Memory B cell (primary cell): ENCODE data around the gene ZNF500.

Source experiments
- ATAC-seq: fragments of 150-1000 bp; cut with Tn5 transposase; 2 replicates; pipeline ENCODE4 v1.10.0; 2021; ENCODE audit warnings: low read depth, mild to moderate bottlenecking, moderate library complexity
- DNase-seq, 2 donors: peaks; one replicate each; pipeline ENCODE4 v3.0.0; 2022; ENCODE audit warnings: low spot score in 2 of 2
- H3K27ac Mint-ChIP-seq: one replicate; pipeline ENCODE4 v1.8.0; 2022; ENCODE audit warnings: mild to moderate bottlenecking, moderate library complexity, mixed read lengths
- H3K27me3 Mint-ChIP-seq: one replicate; pipeline ENCODE4 v1.8.0; 2022; ENCODE audit warnings: mixed read lengths
- H3K36me3 Mint-ChIP-seq: one replicate; pipeline ENCODE4 v1.8.0; 2022; ENCODE audit warnings: mild to moderate bottlenecking, mixed read lengths
- H3K4me1 Mint-ChIP-seq: one replicate; pipeline ENCODE4 v1.8.0; 2022; ENCODE audit warnings: mixed read lengths
- H3K4me3 Mint-ChIP-seq: one replicate; pipeline ENCODE4 v1.8.0; 2022; ENCODE audit warnings: mild to moderate bottlenecking, moderate library complexity, mixed read lengths
- H3K9me3 Mint-ChIP-seq: one replicate; pipeline ENCODE4 v1.8.0; 2022; ENCODE audit warnings: mixed read lengths

ZNF500 gene

GRCh38 chr16:4704913-4705312, 62.0 kb downstream of the ZNF500 start:
- Mint-ChIP-seq H3K4me1 (no peaks in the 10 kb centered on the region), H3K36me3 (peaks cover 14% of the 10 kb centered on the region), H3K4me3 (no peak overlapping the region), H3K9me3 (no peaks in the 10 kb centered on the region), H3K27me3 (no peaks in the 10 kb centered on the region), H3K27ac (no peak overlapping the region)
- ATAC-seq (no peak), DNase-seq (no peak)

GRCh38 chr16:4704491-4704890, 62.5 kb downstream of the ZNF500 start:
- Mint-ChIP-seq H3K27ac (no peak overlapping the region), H3K4me1 (no peaks in the 10 kb centered on the region), H3K9me3 (no peaks in the 10 kb centered on the region), H3K36me3 (peaks cover 14% of the 10 kb centered on the region), H3K4me3 (no peak overlapping the region), H3K27me3 (no peaks in the 10 kb centered on the region)
- ATAC-seq (no peak), DNase-seq (no peak)

GRCh38 chr16:4703906-4704305, 63.1 kb downstream of the ZNF500 start:
- peaks cover 12% of the 10 kb centered on the region for H3K36me3 Mint-ChIP-seq
- DNase-seq (no peak), ATAC-seq (no peak)
- H3K9me3 Mint-ChIP-seq: no peaks in the 10 kb centered on the region
- H3K27me3 Mint-ChIP-seq: no peaks in the 10 kb centered on the region
- H3K27ac Mint-ChIP-seq: no peak overlapping the region
- H3K4me1 Mint-ChIP-seq: no peaks in the 10 kb centered on the region
- no peak overlapping the region for H3K4me3 Mint-ChIP-seq

GRCh38 chr16:4702466-4702808, 64.5 kb downstream of the ZNF500 start:
- Mint-ChIP-seq H3K27me3 (no peaks in the 10 kb centered on the region), H3K36me3 (peaks cover 10% of the 10 kb centered on the region), H3K27ac (no peak overlapping the region), H3K9me3 (no peaks in the 10 kb centered on the region), H3K4me3 (no peak overlapping the region), H3K4me1 (no peaks in the 10 kb centered on the region)
- no peak for ATAC-seq
- no peak for DNase-seq

DNA sequence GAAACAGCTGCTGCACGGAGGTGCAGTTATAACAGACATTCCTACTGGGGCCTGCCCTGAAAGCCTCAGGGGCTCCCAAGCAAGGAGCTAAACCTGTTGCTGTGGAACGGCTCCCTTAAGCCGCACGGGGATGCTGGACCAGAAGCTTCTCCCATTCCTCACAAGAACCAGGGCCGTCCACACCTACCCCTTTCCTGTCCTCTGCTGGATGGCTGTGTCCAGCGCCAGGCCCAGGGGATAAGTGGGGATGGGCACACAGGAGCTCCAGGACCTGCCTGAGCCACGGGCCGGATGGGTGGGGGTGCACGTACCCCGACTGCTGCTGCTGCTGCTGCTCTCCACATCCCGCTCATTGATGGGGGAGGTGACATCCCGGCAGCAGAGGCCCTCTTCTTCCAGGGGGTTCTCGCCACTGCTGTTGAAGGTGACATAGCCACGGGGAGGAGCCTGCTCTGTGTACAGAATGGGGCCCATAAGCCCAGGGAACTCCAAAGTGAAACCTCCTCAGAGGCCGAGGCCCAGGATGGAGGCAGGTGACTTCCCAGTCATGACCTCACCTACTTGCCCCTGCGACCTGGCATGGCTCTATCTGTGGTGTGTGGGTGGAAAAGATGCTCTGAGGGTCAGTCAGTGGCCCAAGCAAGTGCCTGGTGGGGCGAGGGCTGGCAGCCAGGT, 65.0 kb downstream of the ZNF500 start:
- H3K36me3 Mint-ChIP-seq: peaks cover 9% of the 10 kb centered on the region
- ATAC-seq (no peak), DNase-seq (no peak)
- no peaks in the 10 kb centered on the region for H3K9me3 Mint-ChIP-seq
- H3K27me3 Mint-ChIP-seq: no peaks in the 10 kb centered on the region
- no peaks in the 10 kb centered on the region for H3K4me1 Mint-ChIP-seq
- H3K27ac Mint-ChIP-seq: no peak overlapping the region
- no peak overlapping the region for H3K4me3 Mint-ChIP-seq

GRCh38 chr16:4700997-4701743, 65.8 kb downstream of the ZNF500 start:
- H3K36me3 Mint-ChIP-seq: peaks cover 5% of the 10 kb centered on the region
- no peaks in the 10 kb centered on the region for H3K4me1 Mint-ChIP-seq
- ATAC-seq (no peak), DNase-seq (no peak)
- no peaks in the 10 kb centered on the region for H3K27me3 Mint-ChIP-seq
- no peak overlapping the region for H3K27ac Mint-ChIP-seq
- no peak overlapping the region for H3K4me3 Mint-ChIP-seq
- no peaks in the 10 kb centered on the region for H3K9me3 Mint-ChIP-seq

GRCh38 chr16:4700380-4700996, 66.5 kb downstream of the ZNF500 start:
- Mint-ChIP-seq H3K9me3 (no peaks in the 10 kb centered on the region), H3K4me1 (peaks cover under 1% of the 10 kb centered on the region), H3K27me3 (no peaks in the 10 kb centered on the region), H3K36me3 (peaks cover 5% of the 10 kb centered on the region), H3K27ac (no peak overlapping the region), H3K4me3 (no peak overlapping the region)
- DNase-seq (no peak), ATAC-seq (no peak)

GRCh38 chr16:4699046-4699556, 67.9 kb downstream of the ZNF500 start:
- no peaks in the 10 kb centered on the region for H3K27me3 Mint-ChIP-seq
- DNase-seq (no peak), ATAC-seq (no peak)
- peaks cover 4% of the 10 kb centered on the region for H3K4me1 Mint-ChIP-seq
- H3K36me3 Mint-ChIP-seq: peaks cover 1% of the 10 kb centered on the region
- no peaks in the 10 kb centered on the region for H3K9me3 Mint-ChIP-seq
- no peak overlapping the region for H3K27ac Mint-ChIP-seq
- H3K4me3 Mint-ChIP-seq: no peak overlapping the region

DNA sequence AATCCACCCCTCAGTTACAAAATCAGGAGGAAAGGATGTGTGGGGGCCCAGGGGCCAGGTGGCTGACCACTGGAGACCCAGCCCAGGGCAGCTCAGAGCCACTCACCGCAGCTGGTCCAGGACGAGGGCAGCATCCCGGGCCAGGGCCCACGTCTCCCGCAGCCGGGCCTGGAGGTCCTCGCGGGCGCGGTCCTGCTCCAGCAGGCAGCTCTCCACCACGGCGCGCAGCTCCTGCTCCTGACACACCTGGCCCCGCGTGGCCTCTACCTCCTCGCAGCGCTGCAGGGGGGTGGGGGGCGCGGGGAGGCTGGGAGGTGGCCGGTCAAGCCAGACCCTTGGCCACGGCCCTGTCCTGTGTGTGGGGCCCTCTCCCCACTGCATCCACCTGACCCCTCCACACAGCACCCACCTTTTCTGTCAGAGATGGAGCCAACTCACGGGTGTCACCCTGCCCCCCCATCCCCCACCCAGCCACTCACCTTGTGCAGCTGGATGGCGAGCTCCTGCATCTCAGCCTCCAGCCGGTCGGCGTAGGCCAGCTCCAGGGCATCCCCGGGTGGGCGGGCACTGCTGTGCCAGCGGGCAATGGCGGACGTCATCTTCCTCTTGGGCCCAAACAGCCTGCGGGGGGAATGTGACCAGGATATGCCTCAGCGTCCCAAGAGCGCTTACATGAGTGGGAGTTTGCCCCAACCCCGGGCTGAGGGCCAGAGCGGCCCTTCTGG, 68.5 kb downstream of the ZNF500 start:
- H3K4me1 Mint-ChIP-seq: peaks cover 4% of the 10 kb centered on the region
- H3K9me3 Mint-ChIP-seq: no peaks in the 10 kb centered on the region
- ATAC-seq (no peak), DNase-seq (no peak)
- no peak overlapping the region for H3K4me3 Mint-ChIP-seq
- H3K27me3 Mint-ChIP-seq: no peaks in the 10 kb centered on the region
- peaks cover 1% of the 10 kb centered on the region for H3K36me3 Mint-ChIP-seq
- no peak overlapping the region for H3K27ac Mint-ChIP-seq
